LNCaP clone FGC (cell line): ENCODE results near the gene WASHC1.
A peak's percentile ranks its signal among the peaks of the same experiment; 100 is the strongest.
"Not testable (repeated sequence)": the region's sequence is repeated elsewhere in the genome, so short reads cannot be mapped to it uniquely, and the experiment has no call there.

ENCODE experiments used
- DNase-seq: peaks from one replicate; pipeline ENCODE4 v3.0.0-alpha.2; 2011; ENCODE audit warnings: low read depth
- H3K4me3 ChIP-seq: 2 replicates; pipeline ENCODE4 v1.5.1; 2011; ENCODE audit warnings: mild to moderate bottlenecking, low read depth, low read length, control low read depth
- CTCF ChIP-seq: IDR thresholded peaks from 2 replicates; pipeline ENCODE4 v1.5.1; 2012; ENCODE audit warnings: mild to moderate bottlenecking; ENCODE audit not compliant: control insufficient read depth, insufficient read depth; ENCODE audit errors: extremely low read depth

Gene WASHC1

GRCh38 chr9:21621-22020 lies 7.6 kb downstream of the WASHC1 start:
- H3K4me3 ChIP-seq, DNase-seq: not testable (repeated sequence)

- not testable (repeated sequence) for DNase-seq, H3K4me3 ChIP-seq
These were observed 12.4 kb downstream of the WASHC1 start for GRCh38 chr9:16875-17274.

- not testable (repeated sequence) for DNase-seq, H3K4me3 ChIP-seq
These were observed 15.0 kb downstream of the WASHC1 start for GRCh38 chr9:14129-14809.

GRCh38 chr9:11206-11605 lies 18.1 kb downstream of the WASHC1 start:
- TF ChIP-seq CTCF: peak; percentile 74
- not testable (repeated sequence) for H3K4me3 ChIP-seq, DNase-seq

- DNase-seq, H3K4me3 ChIP-seq: not testable (repeated sequence)
These were observed 18.6 kb downstream of the WASHC1 start for GRCh38 chr9:10653-11053.

GRCh38 chr9:10207-10606 lies 19.0 kb downstream of the WASHC1 start:
- H3K4me3 ChIP-seq, DNase-seq: not testable (repeated sequence)
